ENCODE data around the gene STAP1.

Gene STAP1

DNA sequence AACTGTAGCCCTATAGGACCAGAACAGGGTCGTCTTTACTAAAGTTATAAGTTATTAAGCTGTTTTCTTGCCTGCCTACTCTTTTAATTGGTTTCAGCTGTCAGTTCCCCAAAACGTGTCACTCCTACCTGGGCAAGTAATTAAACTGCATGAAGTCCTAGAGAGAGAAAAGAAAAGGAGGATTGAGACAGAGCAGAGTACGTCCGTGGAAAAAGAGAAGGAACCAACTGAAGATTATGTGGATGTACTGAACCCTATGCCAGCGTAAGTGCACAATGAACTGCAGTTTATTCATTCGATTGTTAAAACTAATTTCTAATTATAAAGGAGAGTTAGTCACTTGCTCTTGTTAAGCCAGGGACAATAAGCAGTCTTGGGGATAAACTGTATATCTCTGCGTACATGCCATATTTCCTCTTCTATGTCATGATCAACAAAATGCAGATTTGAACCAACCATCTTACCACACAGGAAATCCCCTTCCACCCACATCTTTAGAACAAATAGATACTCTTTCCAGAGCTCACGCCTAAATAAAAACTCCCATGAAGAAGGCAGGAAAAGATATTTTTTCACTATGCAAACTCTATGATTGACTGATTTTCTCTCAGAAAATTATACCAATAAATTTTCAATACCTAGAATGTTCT is 22.8 kb downstream of the STAP1 start:
- TF ChIP-seq CTCF (IDR thresholded peaks at IDR 0.05; ENCODE audit: low read depth, low read length, missing control alignments) = no peak
- no peak for DNase-seq
- H3K4me3 ChIP-seq (ENCODE audit: low read depth, low read length) = no peak overlapping the region
- H3K27ac ChIP-seq = no peak overlapping the region
- no peaks in the 10 kb centered on the region for H3K27me3 ChIP-seq (replicated peaks)
- H3K36me3 ChIP-seq (replicated peaks) = no peaks in the 10 kb centered on the region
- in situ Hi-C loops (cut with HindIII; ENCODE audit: low pct_ligation_motif_present, low sequenced_read_pairs) = no loop called here

GRCh38 chr4:67581913-67582312 is 23.4 kb downstream of the STAP1 start:
- no peaks in the 10 kb centered on the region for H3K36me3 ChIP-seq (replicated peaks)
- in situ Hi-C loops (cut with HindIII; ENCODE audit: low pct_ligation_motif_present, low sequenced_read_pairs) = no loop called here
- TF ChIP-seq CTCF (IDR thresholded peaks at IDR 0.05; ENCODE audit: low read depth, low read length, missing control alignments) = no peak
- no peak overlapping the region for H3K4me3 ChIP-seq (ENCODE audit: low read depth, low read length)
- H3K27ac ChIP-seq = no peak overlapping the region
- no peak for DNase-seq
- H3K27me3 ChIP-seq (replicated peaks) = no peaks in the 10 kb centered on the region

DNA sequence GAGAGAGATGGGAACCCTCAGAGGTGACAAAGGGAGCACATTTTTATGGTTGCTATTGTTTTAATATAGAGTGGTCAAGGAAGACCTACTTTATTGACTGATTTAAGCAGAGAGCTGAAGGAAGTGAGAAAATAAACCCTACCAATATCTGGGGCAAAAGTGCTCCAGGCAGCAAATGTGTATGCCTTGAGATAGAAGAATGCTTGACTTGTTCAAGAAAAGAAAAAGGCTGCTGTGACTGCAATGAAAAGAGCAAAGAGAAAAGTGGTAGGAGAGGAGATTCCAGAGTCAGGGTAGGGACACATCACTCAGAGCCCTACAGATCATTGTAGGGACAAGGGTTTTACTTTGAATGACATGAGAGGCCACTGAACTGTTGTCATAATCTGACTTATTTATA is 26.0 kb downstream of the STAP1 start:
- no peak for TF ChIP-seq CTCF (IDR thresholded peaks at IDR 0.05; ENCODE audit: low read depth, low read length, missing control alignments)
- no peak for DNase-seq
- Histone ChIP-seq H3K27ac (no peak overlapping the region), H3K27me3 (replicated peaks) (no peaks in the 10 kb centered on the region), H3K36me3 (replicated peaks) (no peaks in the 10 kb centered on the region), H3K4me3 (ENCODE audit: low read depth, low read length) (no peak overlapping the region)
- in situ Hi-C loops (cut with HindIII; ENCODE audit: low pct_ligation_motif_present, low sequenced_read_pairs) = no loop called here

DNA sequence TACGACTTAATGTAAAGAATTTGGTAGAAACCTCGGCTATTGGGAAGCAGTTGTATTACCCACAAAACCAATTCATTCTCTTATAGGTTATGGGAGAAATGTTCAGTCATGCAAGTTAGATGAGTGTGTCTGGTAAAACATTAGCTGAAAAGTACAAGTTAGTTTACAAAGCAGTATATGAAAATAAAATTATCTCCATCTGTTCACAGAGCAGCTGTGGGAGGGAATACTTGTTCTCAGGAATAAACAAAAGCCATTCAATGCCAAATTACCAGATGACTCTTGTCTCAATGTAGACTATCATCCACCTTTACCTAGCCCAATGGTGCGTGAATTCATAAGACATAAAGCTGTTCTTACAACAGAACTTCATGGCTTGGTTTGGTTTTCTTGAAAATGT is 28.6 kb downstream of the STAP1 start:
- in situ Hi-C loops (cut with HindIII; ENCODE audit: low pct_ligation_motif_present, low sequenced_read_pairs) = no loop called here
- Histone ChIP-seq H3K27ac (no peak overlapping the region), H3K4me3 (ENCODE audit: low read depth, low read length) (no peak overlapping the region), H3K36me3 (replicated peaks) (no peaks in the 10 kb centered on the region), H3K27me3 (replicated peaks) (no peaks in the 10 kb centered on the region)
- TF ChIP-seq CTCF (IDR thresholded peaks at IDR 0.05; ENCODE audit: low read depth, low read length, missing control alignments) = no peak
- DNase-seq = no peak

- Histone ChIP-seq H3K27me3 (replicated peaks) (no peaks in the 10 kb centered on the region), H3K36me3 (replicated peaks) (no peaks in the 10 kb centered on the region), H3K27ac (no peak overlapping the region), H3K4me3 (ENCODE audit: low read depth, low read length) (no peak overlapping the region)
- in situ Hi-C loops (cut with HindIII; ENCODE audit: low pct_ligation_motif_present, low sequenced_read_pairs) = no loop called here
- peak; percentile 11 for DNase-seq
- no peak for TF ChIP-seq CTCF (IDR thresholded peaks at IDR 0.05; ENCODE audit: low read depth, low read length, missing control alignments)
These were observed 35.2 kb downstream of the STAP1 start for GRCh38 chr4:67593741-67594175.
